NB4 (cell line): Measurements from ENCODE around the gene RPL12.

Source experiments
- DNase-seq: peaks from one replicate; pipeline ENCODE4 v3.0.0; 2010; ENCODE audit warnings: low read depth
- H3K4me3 ChIP-seq: one replicate; pipeline ENCODE4 v1.5.1; 2011; ENCODE audit warnings: mild to moderate bottlenecking, low read depth, low read length, moderate library complexity
- CTCF ChIP-seq: IDR thresholded peaks from one replicate; pipeline ENCODE4 v1.5.1; 2012; ENCODE audit warnings: low read depth, low read length
- MAX ChIP-seq: IDR thresholded peaks from 2 replicates; pipeline ENCODE4 v1.6.1; 2011; ENCODE audit warnings: low read depth, low read length
- MYC ChIP-seq: IDR thresholded peaks from 2 replicates; pipeline ENCODE4 v1.6.1; 2011; ENCODE audit warnings: low read depth, low read length
- POLR2A ChIP-seq: IDR thresholded peaks from 2 replicates; pipeline ENCODE4 v1.6.1; 2011; ENCODE audit warnings: mild to moderate bottlenecking; ENCODE audit not compliant: insufficient read length; ENCODE audit errors: extremely low read depth

Gene RPL12

DNA sequence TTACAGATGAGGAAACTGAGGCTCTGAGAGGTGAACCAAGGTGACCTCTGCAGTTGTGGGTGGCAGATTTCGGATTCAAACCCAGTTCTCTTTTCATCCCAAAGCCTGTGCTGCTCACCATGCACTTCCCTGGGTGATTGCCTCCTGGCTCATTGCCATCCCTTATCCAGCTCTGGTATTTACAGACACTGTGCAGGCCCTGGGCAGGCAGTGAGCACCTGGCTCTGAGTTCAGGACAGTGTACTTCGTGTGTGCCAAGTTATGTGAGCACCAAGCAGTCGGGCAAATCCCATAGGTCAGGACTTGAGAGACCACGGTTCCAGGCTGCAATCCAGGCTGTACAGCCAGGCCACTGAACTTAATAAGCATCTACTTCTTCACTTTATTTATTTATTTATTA is 1.5 kb upstream of the RPL12 start:
- H3K4me3 ChIP-seq = peak overlapping the region; percentile 100
- no peak for TF ChIP-seq MYC
- no peak for TF ChIP-seq CTCF
- no peak for TF ChIP-seq MAX
- no peak for TF ChIP-seq POLR2A
- DNase-seq = no peak

GRCh38 chr9:127451858-127452656 is 851 bp upstream of the RPL12 start:
- TF ChIP-seq POLR2A (no peak), MYC (no peak), CTCF (no peak), MAX (no peak)
- peak overlapping the region; percentile 100 for H3K4me3 ChIP-seq
- peak; percentile 61 for DNase-seq

GRCh38 chr9:127451608-127451857 is 327 bp upstream of the RPL12 start:
- TF ChIP-seq POLR2A (no peak), MYC (no peak), CTCF (no peak), MAX (no peak)
- H3K4me3 ChIP-seq = peak overlapping the region; percentile 100
- DNase-seq = no peak

- TF ChIP-seq CTCF (no peak), MAX (no peak), MYC (no peak), POLR2A (no peak)
- peak overlapping the region; percentile 100 for H3K4me3 ChIP-seq
- DNase-seq = peak; percentile 35
Observed at GRCh38 chr9:127450243-127450760, 904 bp downstream of the RPL12 start.

- DNase-seq = peak; percentile 16
- TF ChIP-seq POLR2A (no peak), CTCF (no peak), MAX (no peak), MYC (no peak)
- H3K4me3 ChIP-seq = peak overlapping the region; percentile 100
Observed at GRCh38 chr9:127449332-127449966, 1.8 kb downstream of the RPL12 start.
